Testis (tissue), 3 donors: Measurements from ENCODE around the gene GPR39. TPM values are rescaled to one million over a fixed set of nuclear protein-coding genes. Genes with fewer than 3 reads are reported as not detected.

Experiments
- DNase-seq: peaks from one replicate; pipeline ENCODE4 v3.0.0-alpha.2; 2019
- H3K27ac ChIP-seq, 2 donors: fragments of 200-600 bp; sonication (generic); one replicate each; pipeline ENCODE4 v1.5.1; 2019
- H3K27me3 ChIP-seq: fragments of 200-600 bp; sonication (generic); one replicate; pipeline ENCODE4 v1.5.1; 2019
- H3K36me3 ChIP-seq: fragments of 200-600 bp; sonication (generic); one replicate; pipeline ENCODE4 v1.5.1; 2017; ENCODE audit warnings: low read depth; ENCODE audit errors: missing control alignments
- H3K4me1 ChIP-seq: fragments of 200-600 bp; sonication (generic); one replicate; pipeline ENCODE4 v1.5.1; 2019
- H3K4me3 ChIP-seq, 2 donors: fragments of 200-600 bp; sonication (generic); one replicate each; pipeline ENCODE4 v1.5.1; 2017 to 2019
- H3K9me3 ChIP-seq: fragments of 200-600 bp; sonication (generic); one replicate; pipeline ENCODE4 v1.5.1; 2017
- POLR2A ChIP-seq: fragments of 450-650 bp; IDR thresholded peaks from one replicate; pipeline ENCODE4 v1.6.1; 2017; ENCODE audit warnings: antibody characterized with exemption, mild to moderate bottlenecking, moderate library complexity
- WGBS, 2 donors: methylation state at CpG; one replicate each; pipeline ENCODE4 v1.1.5; 2018; 5-methylcytosine and 5-hydroxymethylcytosine counted together
- intact Hi-C: fragments of 100-400 bp; cut with DNase I; formaldehyde crosslinking; loops from one replicate; pipeline ENCODE4 v1.15.1; 2023; ENCODE audit warnings: low total_unique reads
- polyA plus RNA-seq: library from polyadenylated mRNA; stranded (reverse); fragments of 350-450 nt; fragmentation: Illumina TruSeq; extraction: RNeasy Lipid Tissue Mini Kit (QIAGEN cat#74804); gene quantifications from one replicate; pipeline ENCODE4 v1.2.3, GENCODE V29; 2014; ENCODE audit warnings: low read depth, low replicate concordance; ENCODE audit not compliant: insufficient read depth
- total RNA-seq, 2 donors: library from RNA; depleted of rRNA; stranded (reverse); fragments of >200 nt; gene quantifications; one replicate each; pipeline ENCODE4 v1.2.3, GENCODE V29; 2016
- TF ChIP-seq, protein P1 (sequence below), 3 experiments: fragments of 450-650 bp in 2 of 3; fragments of 200-600 bp in 1 of 3; sonication (generic) in 1 of 3; IDR thresholded peaks; one replicate each; pipeline ENCODE4 v1.5.1; 2016 to 2019; ENCODE audit warnings: antibody characterized with exemption in 3 of 3, mild to moderate bottlenecking in 2 of 3, moderate library complexity in 1 of 3

GPR39 gene
- total and polyA plus RNA-seq, 3 donors from 2014 or later, result 2.7 to 19.5 (median 4.0) TPM

DNA sequence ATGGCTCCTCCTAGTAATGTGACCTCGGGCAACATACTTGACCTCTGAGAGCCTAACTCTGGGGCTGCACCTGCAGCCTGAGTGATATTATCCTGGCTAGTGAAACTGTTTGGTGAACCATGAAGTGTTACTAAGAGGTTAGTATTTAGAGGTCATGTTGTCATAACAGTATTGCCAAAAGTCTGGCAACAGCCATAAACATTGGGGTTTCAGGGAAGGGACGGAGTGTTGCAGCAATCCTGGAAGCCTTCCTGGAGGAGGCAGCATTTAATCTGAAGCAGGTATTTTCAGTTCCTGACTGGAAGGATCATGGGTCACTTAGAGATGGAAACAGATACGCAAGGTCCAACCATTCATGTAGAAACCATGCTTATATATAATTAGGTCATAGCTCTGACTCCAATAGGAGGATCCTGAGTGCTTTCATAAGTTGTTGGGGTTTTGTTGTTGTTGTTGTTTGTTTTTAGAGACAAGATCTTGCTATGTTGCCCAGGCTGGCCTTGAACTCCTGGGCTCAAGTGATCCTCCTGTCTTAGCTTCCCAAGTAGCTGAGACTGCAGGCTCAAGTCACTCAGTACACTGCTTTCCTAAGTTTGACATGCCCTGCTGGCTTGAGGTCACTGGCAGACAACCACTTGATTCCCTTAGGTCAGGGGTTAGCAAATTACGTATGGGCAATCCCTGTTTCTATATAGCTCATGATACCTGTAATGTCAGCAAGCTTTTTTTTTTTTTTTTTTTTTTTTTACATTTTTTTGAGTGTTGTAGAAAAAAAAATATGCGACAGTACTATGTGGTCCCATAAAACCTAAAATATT, 21.5 kb downstream of the GPR39 start:
- intact Hi-C loops, result no loop called here
- H3K4me1 ChIP-seq, result no peaks in the 10 kb centered on the region
- WGBS, 2 donors, result 92% methylated on average over 5 of the region's 5 CpGs
- H3K9me3 ChIP-seq, result no peaks in the 10 kb centered on the region
- H3K27ac ChIP-seq, result no peak overlapping the region
- no peak for DNase-seq
- H3K27me3 ChIP-seq, result no peaks in the 10 kb centered on the region
- no peak for TF ChIP-seq POLR2A
- TF ChIP-seq, protein P1, sequence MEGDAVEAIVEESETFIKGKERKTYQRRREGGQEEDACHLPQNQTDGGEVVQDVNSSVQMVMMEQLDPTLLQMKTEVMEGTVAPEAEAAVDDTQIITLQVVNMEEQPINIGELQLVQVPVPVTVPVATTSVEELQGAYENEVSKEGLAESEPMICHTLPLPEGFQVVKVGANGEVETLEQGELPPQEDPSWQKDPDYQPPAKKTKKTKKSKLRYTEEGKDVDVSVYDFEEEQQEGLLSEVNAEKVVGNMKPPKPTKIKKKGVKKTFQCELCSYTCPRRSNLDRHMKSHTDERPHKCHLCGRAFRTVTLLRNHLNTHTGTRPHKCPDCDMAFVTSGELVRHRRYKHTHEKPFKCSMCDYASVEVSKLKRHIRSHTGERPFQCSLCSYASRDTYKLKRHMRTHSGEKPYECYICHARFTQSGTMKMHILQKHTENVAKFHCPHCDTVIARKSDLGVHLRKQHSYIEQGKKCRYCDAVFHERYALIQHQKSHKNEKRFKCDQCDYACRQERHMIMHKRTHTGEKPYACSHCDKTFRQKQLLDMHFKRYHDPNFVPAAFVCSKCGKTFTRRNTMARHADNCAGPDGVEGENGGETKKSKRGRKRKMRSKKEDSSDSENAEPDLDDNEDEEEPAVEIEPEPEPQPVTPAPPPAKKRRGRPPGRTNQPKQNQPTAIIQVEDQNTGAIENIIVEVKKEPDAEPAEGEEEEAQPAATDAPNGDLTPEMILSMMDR (IDR thresholded peaks at IDR 0.05), result no peak
- H3K36me3 ChIP-seq, result no peaks in the 10 kb centered on the region
- H3K4me3 ChIP-seq, result no peak overlapping the region

DNA sequence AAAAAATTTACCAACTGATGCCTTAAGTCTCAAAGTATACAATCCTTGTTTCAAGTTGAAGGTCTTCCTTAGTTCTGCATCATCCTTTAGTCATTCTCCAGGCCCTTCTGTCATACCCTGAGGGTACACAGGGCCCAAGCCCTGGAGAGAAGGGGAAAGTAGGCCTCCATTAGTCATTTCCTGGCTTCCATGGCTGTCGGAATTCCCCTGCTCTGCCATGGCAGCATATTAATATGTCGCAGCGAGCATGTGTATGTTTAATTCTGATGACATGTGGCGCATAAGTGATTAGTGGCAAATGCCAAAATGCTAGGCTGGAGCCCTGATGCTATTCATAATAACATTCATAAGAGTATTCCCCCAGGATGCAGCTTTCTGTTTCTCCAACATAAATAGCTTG, 22.1 kb downstream of the GPR39 start:
- WGBS, 2 donors, result 87 to 93% methylated on average over 4 of the region's 4 CpGs
- Histone ChIP-seq H3K36me3 (no peaks in the 10 kb centered on the region), H3K4me1 (no peaks in the 10 kb centered on the region), H3K27me3 (no peaks in the 10 kb centered on the region), H3K9me3 (no peaks in the 10 kb centered on the region), H3K27ac (no peak overlapping the region), H3K4me3 (no peak overlapping the region)
- intact Hi-C loops, result no loop called here
- no peak for DNase-seq
- TF ChIP-seq, protein P1 (IDR thresholded peaks at IDR 0.05), result no peak
- no peak for TF ChIP-seq POLR2A

DNA sequence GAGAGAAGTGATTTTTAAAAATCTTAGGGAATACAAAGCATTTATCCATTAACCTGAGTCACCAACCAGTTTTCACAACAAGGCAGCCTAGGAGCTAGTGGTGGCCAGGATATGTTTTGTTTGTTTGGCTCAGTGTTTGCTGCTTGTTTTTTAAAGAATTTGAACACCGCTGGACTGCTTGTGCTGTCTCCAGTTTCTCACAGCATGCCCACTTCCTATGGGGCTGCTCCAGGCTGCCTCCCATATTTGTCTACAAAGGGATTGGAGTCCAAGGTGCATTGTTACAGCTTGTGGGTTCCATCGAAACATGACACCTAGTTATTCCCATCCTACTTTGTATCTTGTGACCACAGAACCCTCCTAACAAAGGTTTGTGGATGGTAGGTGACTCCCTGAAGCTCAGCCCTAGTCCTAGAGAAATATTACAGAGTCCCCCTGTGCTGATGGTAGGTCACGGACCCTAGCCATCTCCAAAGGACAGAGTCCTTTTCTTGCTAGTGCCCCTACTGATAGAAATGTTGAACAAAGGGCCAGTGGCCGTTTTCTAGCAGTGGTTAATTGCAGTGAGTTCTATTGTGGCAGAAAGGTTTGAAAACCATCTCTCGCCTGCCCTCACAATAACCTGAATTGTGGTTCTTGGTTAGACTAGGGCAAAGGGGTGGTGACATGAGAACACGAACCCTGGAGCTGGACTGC, 23.2 kb downstream of the GPR39 start:
- no peak overlapping the region for H3K27ac ChIP-seq
- H3K27me3 ChIP-seq, result no peaks in the 10 kb centered on the region
- no peak for DNase-seq
- intact Hi-C loops, result no loop called here
- no peaks in the 10 kb centered on the region for H3K36me3 ChIP-seq
- no peaks in the 10 kb centered on the region for H3K9me3 ChIP-seq
- 85 to 90% methylated on average over 6 of the region's 6 CpGs for WGBS, 2 donors
- no peak for TF ChIP-seq POLR2A
- TF ChIP-seq, protein P1 (IDR thresholded peaks at IDR 0.05), result no peak
- H3K4me1 ChIP-seq, result no peaks in the 10 kb centered on the region
- no peak overlapping the region for H3K4me3 ChIP-seq

GRCh38 chr2:132441051-132441450, 24.4 kb downstream of the GPR39 start:
- no peaks in the 10 kb centered on the region for H3K36me3 ChIP-seq
- WGBS, 2 donors, result 64 to 80% methylated on average over 1 of the region's 1 CpG
- intact Hi-C loops, result no loop called here
- H3K4me1 ChIP-seq, result no peaks in the 10 kb centered on the region
- H3K9me3 ChIP-seq, result no peaks in the 10 kb centered on the region
- H3K27me3 ChIP-seq, result no peaks in the 10 kb centered on the region
- no peak overlapping the region for H3K27ac ChIP-seq
- no peak for DNase-seq
- TF ChIP-seq, protein P1 (IDR thresholded peaks at IDR 0.05), result no peak
- TF ChIP-seq POLR2A, result no peak
- H3K4me3 ChIP-seq, result no peak overlapping the region
